ENCODE measurements around the gene ACSL4. TPM values are rescaled to one million over a fixed set of nuclear protein-coding genes. Genes with fewer than 3 reads are reported as not detected.
"Not testable (repeated sequence)": the region's sequence is repeated elsewhere in the genome, so short reads cannot be mapped to it uniquely, and the experiment has no call there.

Gene ACSL4
- total RNA-seq, 2 donors from 2014 or later: 31.3 to 47.9 TPM

DNA sequence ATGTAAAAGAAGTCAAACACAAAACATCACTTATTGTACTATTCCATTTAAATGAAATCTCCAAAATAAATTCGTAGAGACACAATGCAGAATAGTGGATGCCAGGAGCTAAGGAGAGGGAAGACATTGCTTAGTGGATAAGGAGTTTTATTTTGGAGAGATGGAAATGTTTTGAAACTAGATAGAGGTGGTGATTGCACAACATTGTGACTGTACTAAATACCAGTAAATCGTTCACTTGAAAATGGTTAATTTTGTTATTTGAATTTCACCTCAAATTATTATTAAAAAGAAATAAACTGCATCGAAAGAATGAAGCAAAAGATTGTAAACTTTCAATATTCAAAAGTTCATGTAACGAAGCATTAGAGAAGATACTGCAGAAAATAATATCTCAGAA is 9.7 kb upstream of the ACSL4 start:
- Histone ChIP-seq H3K36me3 (ENCODE audit: control insufficient read depth, insufficient read depth, low read length) (no peaks in the 10 kb centered on the region), H3K27me3 (ENCODE audit: control insufficient read depth, insufficient read depth, low read length, poor library complexity, severe bottlenecking) (no peaks in the 10 kb centered on the region), H3K4me1 (ENCODE audit: control insufficient read depth, insufficient read depth, low read length) (no peaks in the 10 kb centered on the region), H3K9ac (ENCODE audit: extremely low read depth, low read length, poor library complexity, severe bottlenecking) (no peak overlapping the region), H3K4me3 (ENCODE audit: low read length) (no peak overlapping the region), H3K9me3 (ENCODE audit: control insufficient read depth, low read length) (no peaks in the 10 kb centered on the region), H3K27ac (ENCODE audit: low read depth, low read length) (no peak overlapping the region)
- 56% methylated on average over 3 of the region's 4 CpGs; no CpG with 5 or more reads in 1 of the 2 experiments for WGBS, 2 experiments (ENCODE audit: insufficient coverage in 1 of 2, insufficient read length in 1 of 2)
- no peaks in the 10 kb centered on the region for H3K9me3 Mint-ChIP-seq
- no peak overlapping the region for H3K27ac Mint-ChIP-seq
- no peaks in the 10 kb centered on the region for H3K36me3 Mint-ChIP-seq (ENCODE audit: low read depth)
- peaks cover 11% of the 10 kb centered on the region for H3K4me1 Mint-ChIP-seq
- no peak overlapping the region for H3K4me3 Mint-ChIP-seq
- no peak for DNase-seq
- no peak for TF ChIP-seq CTCF (conservative IDR thresholded peaks at IDR 0.05)
- no peaks in the 10 kb centered on the region for H3K27me3 Mint-ChIP-seq (ENCODE audit: insufficient read depth)

DNA sequence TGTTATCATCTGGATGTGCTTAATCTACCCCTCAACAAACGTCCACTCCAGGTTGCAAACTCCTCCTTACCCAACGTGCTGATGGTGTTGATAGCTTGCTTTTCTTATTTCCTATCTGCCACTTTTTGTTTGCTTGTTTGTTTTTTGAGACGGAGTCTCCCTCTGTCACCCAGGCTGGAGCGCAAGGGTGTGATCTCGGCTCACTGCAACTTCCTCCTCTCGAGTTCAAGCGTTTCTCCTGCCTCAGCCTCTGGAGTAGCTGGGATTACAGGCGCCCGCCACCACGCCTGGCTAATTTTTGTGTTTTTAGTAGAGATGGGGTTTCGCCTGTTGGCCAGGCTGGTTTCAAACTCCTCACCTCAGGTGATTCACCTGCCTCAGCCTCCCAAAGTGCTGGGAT is 7.8 kb upstream of the ACSL4 start:
- H3K4me3 Mint-ChIP-seq; H3K9ac ChIP-seq (ENCODE audit: extremely low read depth, low read length, poor library complexity, severe bottlenecking); H3K27me3 Mint-ChIP-seq (ENCODE audit: insufficient read depth); H3K27ac Mint-ChIP-seq; H3K4me1 ChIP-seq (ENCODE audit: control insufficient read depth, insufficient read depth, low read length); H3K36me3 Mint-ChIP-seq (ENCODE audit: low read depth); H3K27me3 ChIP-seq (ENCODE audit: control insufficient read depth, insufficient read depth, low read length, poor library complexity, severe bottlenecking); H3K27ac ChIP-seq (ENCODE audit: low read depth, low read length); H3K9me3 Mint-ChIP-seq; DNase-seq; H3K36me3 ChIP-seq (ENCODE audit: control insufficient read depth, insufficient read depth, low read length); H3K4me3 ChIP-seq (ENCODE audit: low read length); H3K9me3 ChIP-seq (ENCODE audit: control insufficient read depth, low read length): not testable (repeated sequence)
- 67 to 78% methylated on average over 3 to 11 of the region's 11 CpGs for WGBS, 2 experiments (ENCODE audit: insufficient coverage in 1 of 2, insufficient read length in 1 of 2)
- H3K4me1 Mint-ChIP-seq: peaks cover 11% of the 10 kb centered on the region

- no peak overlapping the region for H3K27ac ChIP-seq (ENCODE audit: low read depth, low read length)
- H3K27me3 Mint-ChIP-seq (ENCODE audit: insufficient read depth): peaks cover 1% of the 10 kb centered on the region
- no peaks in the 10 kb centered on the region for H3K4me1 ChIP-seq (ENCODE audit: control insufficient read depth, insufficient read depth, low read length)
- no peaks in the 10 kb centered on the region for H3K27me3 ChIP-seq (ENCODE audit: control insufficient read depth, insufficient read depth, low read length, poor library complexity, severe bottlenecking)
- no peak overlapping the region for H3K27ac Mint-ChIP-seq
- no peak overlapping the region for H3K4me3 ChIP-seq (ENCODE audit: low read length)
- no peaks in the 10 kb centered on the region for H3K9me3 ChIP-seq (ENCODE audit: control insufficient read depth, low read length)
- TF ChIP-seq CTCF (conservative IDR thresholded peaks at IDR 0.05): no peak
- no peak overlapping the region for H3K4me3 Mint-ChIP-seq
- no peaks in the 10 kb centered on the region for H3K9me3 Mint-ChIP-seq
- DNase-seq: no peak
- H3K4me1 Mint-ChIP-seq: peaks cover 11% of the 10 kb centered on the region
- H3K36me3 ChIP-seq (ENCODE audit: control insufficient read depth, insufficient read depth, low read length): no peaks in the 10 kb centered on the region
- H3K36me3 Mint-ChIP-seq (ENCODE audit: low read depth): no peaks in the 10 kb centered on the region
- no peak overlapping the region for H3K9ac ChIP-seq (ENCODE audit: extremely low read depth, low read length, poor library complexity, severe bottlenecking)
Observed at GRCh38 chrX:109740433-109740809, 7.4 kb upstream of the ACSL4 start.

- Mint-ChIP-seq H3K27me3 (ENCODE audit: insufficient read depth) (peaks cover 7% of the 10 kb centered on the region), H3K36me3 (ENCODE audit: low read depth) (no peaks in the 10 kb centered on the region), H3K4me3 (no peak overlapping the region), H3K9me3 (no peaks in the 10 kb centered on the region), H3K4me1 (peaks cover 11% of the 10 kb centered on the region), H3K27ac (no peak overlapping the region)
- H3K27ac ChIP-seq (ENCODE audit: low read depth, low read length): no peak overlapping the region
- H3K9ac ChIP-seq (ENCODE audit: extremely low read depth, low read length, poor library complexity, severe bottlenecking): no peak overlapping the region
- TF ChIP-seq CTCF (conservative IDR thresholded peaks at IDR 0.05): no peak
- H3K4me3 ChIP-seq (ENCODE audit: low read length): no peak overlapping the region
- no peaks in the 10 kb centered on the region for H3K9me3 ChIP-seq (ENCODE audit: control insufficient read depth, low read length)
- DNase-seq: no peak
- H3K4me1 ChIP-seq (ENCODE audit: control insufficient read depth, insufficient read depth, low read length): no peaks in the 10 kb centered on the region
- no peaks in the 10 kb centered on the region for H3K27me3 ChIP-seq (ENCODE audit: control insufficient read depth, insufficient read depth, low read length, poor library complexity, severe bottlenecking)
- WGBS, 2 experiments (ENCODE audit: insufficient coverage in 1 of 2, insufficient read length in 1 of 2): 93 to 100% methylated on average over 4 to 6 of the region's 6 CpGs
- no peaks in the 10 kb centered on the region for H3K36me3 ChIP-seq (ENCODE audit: control insufficient read depth, insufficient read depth, low read length)
Observed at GRCh38 chrX:109739625-109740432, 6.8 kb upstream of the ACSL4 start.
